DMS53 (cell line): Measurements from ENCODE around the gene KRTAP5-4.
"Not testable (repeated sequence)": the region's sequence is repeated elsewhere in the genome, so short reads cannot be mapped to it uniquely, and the experiment has no call there.

Experiments used
- DNase-seq: peaks from one replicate; lab custom pipeline; 2025; lab: John Stamatoyannopoulos, UW

Gene KRTAP5-4

GRCh38 chr11:1600626-1601025 lies 21.3 kb downstream of the KRTAP5-4 start:
- no peak for DNase-seq

GRCh38 chr11:1598816-1599215 lies 23.1 kb downstream of the KRTAP5-4 start:
- no peak for DNase-seq

GRCh38 chr11:1598406-1598805 lies 23.5 kb downstream of the KRTAP5-4 start:
- not testable (repeated sequence) for DNase-seq

GRCh38 chr11:1597994-1598380 lies 24.0 kb downstream of the KRTAP5-4 start, which contains the start of gene KRTAP5-2:
TSS of gene KRTAP5-2 (minus strand) at chr11:1598294. CDS start at chr11:1598250, 44 bp downstream.
- DNase-seq = no peak

- DNase-seq = no peak
These were observed 24.5 kb downstream of the KRTAP5-4 start for GRCh38 chr11:1597331-1597993.

GRCh38 chr11:1596576-1597121 lies 25.3 kb downstream of the KRTAP5-4 start:
- not testable (repeated sequence) for DNase-seq

- DNase-seq = peak; percentile 30
These were observed 25.9 kb downstream of the KRTAP5-4 start for GRCh38 chr11:1595994-1596575.

GRCh38 chr11:1592628-1593027 lies 29.3 kb downstream of the KRTAP5-4 start:
- no peak for DNase-seq

GRCh38 chr11:1589996-1590395 lies 31.9 kb downstream of the KRTAP5-4 start:
- DNase-seq = no peak

- not testable (repeated sequence) for DNase-seq
These were observed 32.6 kb downstream of the KRTAP5-4 start for GRCh38 chr11:1589191-1589963.

- no peak for DNase-seq
These were observed 35.2 kb downstream of the KRTAP5-4 start for GRCh38 chr11:1586699-1587098.

- DNase-seq = not testable (repeated sequence)
These were observed 37.1 kb downstream of the KRTAP5-4 start, which contains the start of gene KRTAP5-1 for GRCh38 chr11:1584661-1585370. TSS of gene KRTAP5-1 (minus strand) at chr11:1585283. CDS start at chr11:1585249, 34 bp downstream.

GRCh38 chr11:1582909-1583308 lies 39.0 kb downstream of the KRTAP5-4 start:
- not testable (repeated sequence) for DNase-seq

- no peak for DNase-seq
These were observed 40.0 kb downstream of the KRTAP5-4 start for GRCh38 chr11:1581976-1582375.

GRCh38 chr11:1576825-1577224 lies 45.1 kb downstream of the KRTAP5-4 start:
- DNase-seq = no peak

- not testable (repeated sequence) for DNase-seq
These were observed 46.2 kb downstream of the KRTAP5-4 start for GRCh38 chr11:1575756-1576155.

- DNase-seq = no peak
These were observed 47.0 kb downstream of the KRTAP5-4 start for GRCh38 chr11:1574933-1575242.

GRCh38 chr11:1574238-1574932 lies 47.6 kb downstream of the KRTAP5-4 start:
- peak; percentile 98 for DNase-seq

GRCh38 chr11:1573903-1574237 lies 48.1 kb downstream of the KRTAP5-4 start:
- no peak for DNase-seq

GRCh38 chr11:1573077-1573902 lies 48.6 kb downstream of the KRTAP5-4 start:
- DNase-seq = peak; percentile 90
